HepG2 (cell line): ENCODE results near the gene CACNB4. TPM values are rescaled to one million over a fixed set of nuclear protein-coding genes. Genes with fewer than 3 reads are reported as not detected.
A peak's percentile ranks its signal among the peaks of the same experiment; 100 is the strongest.

Source experiments
- HOXA5 ChIP-seq: sonication (generic); formaldehyde crosslinking; IDR thresholded peaks from 2 replicates; pipeline ENCODE4 v1.4.0; 2020; ENCODE audit warnings: missing genetic modification reagents
- KDM5B ChIP-seq: sonication (generic); formaldehyde crosslinking; IDR thresholded peaks from 2 replicates; pipeline ENCODE4 v1.4.0; 2020; ENCODE audit warnings: missing genetic modification reagents, mild to moderate bottlenecking, borderline replicate concordance
- MXD4 ChIP-seq: IDR thresholded peaks from 2 replicates; pipeline ENCODE4 v1.6.1; 2016; ENCODE audit warnings: mild to moderate bottlenecking, missing biosample characterization, missing genetic modification reagents
- NFE2L2 ChIP-seq: fragments of 150-350 bp; IDR thresholded peaks from 2 replicates; pipeline ENCODE4 v1.6.1; 2014; ENCODE audit warnings: low read length
- SIX4 ChIP-seq: sonication (generic); formaldehyde crosslinking; IDR thresholded peaks from 2 replicates; pipeline ENCODE4 v1.4.0; 2020; ENCODE audit warnings: missing genetic modification reagents
- ZNF432 ChIP-seq: sonication (generic); formaldehyde crosslinking; IDR thresholded peaks from 2 replicates; pipeline ENCODE4 v1.5.0; 2020; ENCODE audit warnings: missing genetic modification reagents, mild to moderate bottlenecking, borderline replicate concordance
- ZNF644 ChIP-seq: IDR thresholded peaks from 2 replicates; pipeline ENCODE4 v1.6.1; 2016; ENCODE audit warnings: low read depth
- ZNF83 ChIP-seq: sonication (generic); formaldehyde crosslinking; IDR thresholded peaks from 2 replicates; pipeline ENCODE4 v1.4.0; 2020; ENCODE audit warnings: missing genetic modification reagents, mild to moderate bottlenecking, borderline replicate concordance
- polyA plus RNA-seq, 8 experiments: library from polyadenylated mRNA; depleted of rRNA in 3 of 8; stranded (reverse) in 7 of 8; unstranded in 1 of 8; fragments of >200 nt; fragmentation: Illumina TruSeq in 4 of 8; extraction: Trizol in 4 of 8; gene quantifications; 2 replicates each; pipeline versions ENCODE4 v1.2.1 to v1.2.3, GENCODE V29; 2011 to 2016; ENCODE audit warnings: low read depth in 4 of 8, missing spikeins in 1 of 8, mixed read lengths in 1 of 8; ENCODE audit not compliant: insufficient read depth in 1 of 8
- total RNA-seq, 5 experiments: library from RNA; depleted of rRNA; stranded (reverse); fragments of >200 nt; fragmentation: Illumina TruSeq; extraction: Trizol; gene quantifications; 2 replicates each; pipeline ENCODE4 v1.2.3, GENCODE V29; 2016; ENCODE audit warnings: low read depth in 1 of 5
- TF ChIP-seq, protein P1 (sequence below): sonication (generic); formaldehyde crosslinking; IDR thresholded peaks from 2 replicates; pipeline ENCODE4 v1.8.0; 2022; ENCODE audit warnings: missing genetic modification reagents, low read depth, mild to moderate bottlenecking, borderline replicate concordance
- TF ChIP-seq, protein P2 (sequence below): fragments of 450-650 bp; IDR thresholded peaks from 2 replicates; pipeline ENCODE4 v1.6.1; 2016
- TF ChIP-seq, protein P3 (sequence below): sonication (generic); formaldehyde crosslinking; IDR thresholded peaks from 2 replicates; pipeline ENCODE4 v1.9.0; 2022; ENCODE audit warnings: missing genetic modification reagents, mild to moderate bottlenecking, borderline replicate concordance
- TF ChIP-seq, protein P4 (sequence below): sonication (generic); formaldehyde crosslinking; IDR thresholded peaks from 2 replicates; pipeline ENCODE4 v1.4.0; 2020; ENCODE audit warnings: missing genetic modification reagents, borderline replicate concordance
- TF ChIP-seq, protein P5 (sequence below): sonication (generic); formaldehyde crosslinking; IDR thresholded peaks from 2 replicates; pipeline ENCODE4 v1.5.1; 2020; ENCODE audit warnings: mild to moderate bottlenecking, missing genetic modification reagents

The CACNB4 gene
- total and polyA plus RNA-seq, 2 of the 13 experiments (the other 11 are each of a cell fraction or from before 2014, with no cell fraction given), result 5.1 to 14.3 TPM

DNA sequence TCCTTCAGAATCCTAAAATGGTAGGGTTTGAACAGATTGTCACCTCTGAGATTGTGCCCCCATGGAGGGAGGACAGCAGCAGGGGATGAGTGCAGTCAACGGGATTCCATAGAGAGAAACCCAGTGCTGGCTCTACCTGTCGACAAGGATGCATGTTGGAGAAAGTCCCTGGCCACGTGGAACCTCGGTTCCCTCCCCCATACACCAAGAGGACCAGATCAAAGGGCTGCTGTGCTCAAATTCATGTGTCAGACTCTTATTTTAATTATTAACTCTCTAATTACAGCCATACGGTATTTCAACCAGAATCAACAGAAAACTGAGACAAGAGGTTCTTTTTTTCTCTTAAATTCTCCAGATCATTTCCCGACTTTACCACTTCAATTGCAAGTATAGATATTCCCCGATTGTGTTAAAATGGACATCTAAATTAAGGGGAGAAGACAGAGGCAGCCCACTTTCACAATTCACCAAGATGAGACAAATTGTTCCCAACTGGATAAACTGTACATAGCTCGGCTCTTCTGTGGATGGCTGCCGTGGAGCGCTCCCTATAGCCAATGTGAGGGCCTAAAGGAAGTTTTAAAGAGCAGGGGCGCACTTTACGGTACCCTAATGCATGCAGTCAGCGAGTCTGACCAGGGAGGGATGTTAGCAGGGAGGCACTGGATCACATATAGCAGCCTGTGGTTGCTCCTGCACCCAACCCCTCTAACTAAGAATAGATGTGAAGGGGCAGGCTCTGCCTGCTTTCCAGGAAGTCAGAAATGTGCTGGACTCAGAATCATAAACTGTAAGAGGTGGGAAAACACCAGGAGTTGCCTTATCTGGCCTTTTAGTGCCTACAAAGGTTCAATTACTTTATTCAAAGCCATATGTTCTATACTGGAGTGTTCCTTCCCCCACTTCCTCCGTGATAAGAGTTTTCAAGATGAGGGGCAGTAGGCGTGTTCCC is 123.1 kb downstream of the CACNB4 start (continued):
- TF ChIP-seq ZNF644 (0 out of 2 replicates have a peak, but pooled peaks have one; percentile 10), SIX4 (CRISPR knock-in tag) (no peak), KDM5B (peak; percentile 33; the same call in 1 of the 2 replicates), ZNF83 (CRISPR knock-in tag) (no peak), MXD4 (CRISPR knock-in tag) (peak; percentile 31; the same call in 1 of the 2 replicates), ZNF432 (no peak), HOXA5 (CRISPR knock-in tag) (no peak), NFE2L2 (no peak)
- TF ChIP-seq, protein P1, sequence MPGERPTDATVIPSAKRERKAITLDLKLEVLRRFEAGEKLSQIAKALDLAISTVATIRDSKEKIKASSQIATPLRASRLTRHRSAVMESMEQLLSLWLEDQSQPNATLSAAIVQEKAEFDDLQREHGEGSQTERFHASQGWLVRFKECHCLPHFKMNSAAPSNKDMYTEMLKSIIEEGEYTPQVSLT, result no peak
- TF ChIP-seq, protein P2, sequence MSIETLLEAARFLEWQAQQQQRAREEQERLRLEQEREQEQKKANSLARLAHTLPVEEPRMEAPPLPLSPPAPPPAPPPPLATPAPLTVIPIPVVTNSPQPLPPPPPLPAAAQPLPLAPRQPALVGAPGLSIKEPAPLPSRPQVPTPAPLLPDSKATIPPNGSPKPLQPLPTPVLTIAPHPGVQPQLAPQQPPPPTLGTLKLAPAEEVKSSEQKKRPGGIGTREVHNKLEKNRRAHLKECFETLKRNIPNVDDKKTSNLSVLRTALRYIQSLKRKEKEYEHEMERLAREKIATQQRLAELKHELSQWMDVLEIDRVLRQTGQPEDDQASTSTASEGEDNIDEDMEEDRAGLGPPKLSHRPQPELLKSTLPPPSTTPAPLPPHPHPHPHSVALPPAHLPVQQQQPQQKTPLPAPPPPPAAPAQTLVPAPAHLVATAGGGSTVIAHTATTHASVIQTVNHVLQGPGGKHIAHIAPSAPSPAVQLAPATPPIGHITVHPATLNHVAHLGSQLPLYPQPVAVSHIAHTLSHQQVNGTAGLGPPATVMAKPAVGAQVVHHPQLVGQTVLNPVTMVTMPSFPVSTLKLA, result peak; percentile 42; the same call in 1 of the 2 replicates
- TF ChIP-seq, protein P3, sequence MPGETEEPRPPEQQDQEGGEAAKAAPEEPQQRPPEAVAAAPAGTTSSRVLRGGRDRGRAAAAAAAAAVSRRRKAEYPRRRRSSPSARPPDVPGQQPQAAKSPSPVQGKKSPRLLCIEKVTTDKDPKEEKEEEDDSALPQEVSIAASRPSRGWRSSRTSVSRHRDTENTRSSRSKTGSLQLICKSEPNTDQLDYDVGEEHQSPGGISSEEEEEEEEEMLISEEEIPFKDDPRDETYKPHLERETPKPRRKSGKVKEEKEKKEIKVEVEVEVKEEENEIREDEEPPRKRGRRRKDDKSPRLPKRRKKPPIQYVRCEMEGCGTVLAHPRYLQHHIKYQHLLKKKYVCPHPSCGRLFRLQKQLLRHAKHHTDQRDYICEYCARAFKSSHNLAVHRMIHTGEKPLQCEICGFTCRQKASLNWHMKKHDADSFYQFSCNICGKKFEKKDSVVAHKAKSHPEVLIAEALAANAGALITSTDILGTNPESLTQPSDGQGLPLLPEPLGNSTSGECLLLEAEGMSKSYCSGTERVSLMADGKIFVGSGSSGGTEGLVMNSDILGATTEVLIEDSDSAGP (CRISPR knock-in tag), result 0 out of 2 replicates have a peak, but pooled peaks have one; percentile 26
- TF ChIP-seq, protein P4, sequence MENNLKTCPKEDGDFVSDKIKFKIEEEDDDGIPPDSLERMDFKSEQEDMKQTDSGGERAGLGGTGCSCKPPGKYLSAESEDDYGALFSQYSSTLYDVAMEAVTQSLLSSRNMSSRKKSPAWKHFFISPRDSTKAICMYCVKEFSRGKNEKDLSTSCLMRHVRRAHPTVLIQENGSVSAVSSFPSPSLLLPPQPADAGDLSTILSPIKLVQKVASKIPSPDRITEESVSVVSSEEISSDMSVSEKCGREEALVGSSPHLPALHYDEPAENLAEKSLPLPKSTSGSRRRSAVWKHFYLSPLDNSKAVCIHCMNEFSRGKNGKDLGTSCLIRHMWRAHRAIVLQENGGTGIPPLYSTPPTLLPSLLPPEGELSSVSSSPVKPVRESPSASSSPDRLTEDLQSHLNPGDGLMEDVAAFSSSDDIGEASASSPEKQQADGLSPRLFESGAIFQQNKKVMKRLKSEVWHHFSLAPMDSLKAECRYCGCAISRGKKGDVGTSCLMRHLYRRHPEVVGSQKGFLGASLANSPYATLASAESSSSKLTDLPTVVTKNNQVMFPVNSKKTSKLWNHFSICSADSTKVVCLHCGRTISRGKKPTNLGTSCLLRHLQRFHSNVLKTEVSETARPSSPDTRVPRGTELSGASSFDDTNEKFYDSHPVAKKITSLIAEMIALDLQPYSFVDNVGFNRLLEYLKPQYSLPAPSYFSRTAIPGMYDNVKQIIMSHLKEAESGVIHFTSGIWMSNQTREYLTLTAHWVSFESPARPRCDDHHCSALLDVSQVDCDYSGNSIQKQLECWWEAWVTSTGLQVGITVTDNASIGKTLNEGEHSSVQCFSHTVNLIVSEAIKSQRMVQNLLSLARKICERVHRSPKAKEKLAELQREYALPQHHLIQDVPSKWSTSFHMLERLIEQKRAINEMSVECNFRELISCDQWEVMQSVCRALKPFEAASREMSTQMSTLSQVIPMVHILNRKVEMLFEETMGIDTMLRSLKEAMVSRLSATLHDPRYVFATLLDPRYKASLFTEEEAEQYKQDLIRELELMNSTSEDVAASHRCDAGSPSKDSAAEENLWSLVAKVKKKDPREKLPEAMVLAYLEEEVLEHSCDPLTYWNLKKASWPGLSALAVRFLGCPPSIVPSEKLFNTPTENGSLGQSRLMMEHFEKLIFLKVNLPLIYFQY (CRISPR knock-in tag), result no peak
- TF ChIP-seq, protein P5, sequence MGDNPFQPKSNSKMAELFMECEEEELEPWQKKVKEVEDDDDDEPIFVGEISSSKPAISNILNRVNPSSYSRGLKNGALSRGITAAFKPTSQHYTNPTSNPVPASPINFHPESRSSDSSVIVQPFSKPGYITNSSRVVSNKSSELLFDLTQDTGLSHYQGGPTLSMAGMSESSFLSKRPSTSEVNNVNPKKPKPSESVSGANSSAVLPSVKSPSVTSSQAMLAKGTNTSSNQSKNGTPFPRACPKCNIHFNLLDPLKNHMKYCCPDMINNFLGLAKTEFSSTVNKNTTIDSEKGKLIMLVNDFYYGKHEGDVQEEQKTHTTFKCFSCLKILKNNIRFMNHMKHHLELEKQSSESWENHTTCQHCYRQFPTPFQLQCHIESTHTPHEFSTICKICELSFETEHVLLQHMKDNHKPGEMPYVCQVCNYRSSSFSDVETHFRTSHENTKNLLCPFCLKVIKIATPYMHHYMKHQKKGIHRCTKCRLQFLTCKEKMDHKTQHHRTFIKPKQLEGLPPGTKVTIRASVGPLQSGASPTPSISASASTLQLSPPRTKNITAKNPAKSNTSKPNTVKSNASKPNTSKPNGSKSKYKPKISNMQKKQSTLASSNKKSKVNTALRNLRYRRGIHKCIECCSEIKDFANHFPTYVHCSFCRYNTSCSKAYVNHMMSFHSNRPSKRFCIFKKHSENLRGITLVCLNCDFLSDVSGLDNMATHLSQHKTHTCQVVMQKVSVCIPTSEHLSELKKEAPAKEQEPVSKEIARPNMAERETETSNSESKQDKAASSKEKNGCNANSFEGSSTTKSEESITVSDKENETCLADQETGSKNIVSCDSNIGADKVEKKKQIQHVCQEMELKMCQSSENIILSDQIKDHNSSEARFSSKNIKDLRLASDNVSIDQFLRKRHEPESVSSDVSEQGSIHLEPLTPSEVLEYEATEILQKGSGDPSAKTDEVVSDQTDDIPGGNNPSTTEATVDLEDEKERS, result no peak
